Loucy (cell line): ENCODE measurements around the gene TOX2.
A peak's percentile ranks its signal among the peaks of the same experiment; 100 is the strongest.

Experiments used
- H2AFZ ChIP-seq: fragments of 200-600 bp; sonication (generic); 2 replicates; pipeline ENCODE4 v1.6.0; 2016; ENCODE audit warnings: antibody characterized with exemption, mild to moderate bottlenecking, low read length, moderate library complexity
- H3F3A ChIP-seq: fragments of 200-600 bp; 2 replicates; pipeline ENCODE4 v1.6.0; 2016; ENCODE audit warnings: antibody characterized with exemption, low read depth, mild to moderate bottlenecking
- H3K27me3 ChIP-seq: fragments of 200-600 bp; sonication (generic); 2 replicates; pipeline ENCODE4 v1.6.1; 2014; ENCODE audit warnings: low read length, mild to moderate bottlenecking; ENCODE audit not compliant: insufficient read depth, poor library complexity, severe bottlenecking
- H3K36me3 ChIP-seq: fragments of 200-600 bp; sonication (generic); 2 replicates; pipeline ENCODE4 v1.6.1; 2016; ENCODE audit warnings: low read length; ENCODE audit not compliant: insufficient read depth
- H3K4me1 ChIP-seq: fragments of 200-600 bp; sonication (generic); 2 replicates; pipeline ENCODE4 v1.5.1; 2014; ENCODE audit warnings: low read length, mild to moderate bottlenecking; ENCODE audit not compliant: insufficient read depth, poor library complexity, severe bottlenecking
- H3K4me2 ChIP-seq: fragments of 200-600 bp; sonication (generic); 2 replicates; pipeline ENCODE4 v1.6.0; 2014; ENCODE audit warnings: antibody characterized with exemption, low read length, low read depth, mild to moderate bottlenecking; ENCODE audit not compliant: poor library complexity, severe bottlenecking
- H3K4me3 ChIP-seq: fragments of 200-600 bp; sonication (generic); 2 replicates; pipeline ENCODE4 v1.5.1; 2014; ENCODE audit warnings: low read length, mild to moderate bottlenecking, mixed read lengths; ENCODE audit not compliant: poor library complexity, severe bottlenecking
- H3K79me2 ChIP-seq: fragments of 200-600 bp; sonication (generic); 2 replicates; pipeline ENCODE4 v1.6.1; 2014; ENCODE audit warnings: low read length; ENCODE audit not compliant: insufficient read depth
- H3K9ac ChIP-seq: fragments of 200-600 bp; sonication (generic); 2 replicates; pipeline ENCODE4 v1.6.0; 2014; ENCODE audit warnings: mild to moderate bottlenecking, low read depth, low read length, moderate library complexity; ENCODE audit not compliant: poor library complexity, severe bottlenecking
- H3K9me2 ChIP-seq: fragments of 200-600 bp; sonication (generic); replicated peaks from 2 replicates; pipeline ENCODE4 v1.6.1; 2016; ENCODE audit warnings: low read depth, low read length, mixed read lengths
- H3K9me3 ChIP-seq: fragments of 200-600 bp; sonication (generic); 2 replicates; pipeline ENCODE4 v1.6.1; 2014; ENCODE audit warnings: mild to moderate bottlenecking, antibody characterized with exemption, low read length, low read depth; ENCODE audit not compliant: insufficient read depth
- H4K20me1 ChIP-seq: fragments of 200-600 bp; sonication (generic); 2 replicates; pipeline ENCODE4 v1.6.0; 2014; ENCODE audit warnings: antibody characterized with exemption, low read length, mild to moderate bottlenecking; ENCODE audit not compliant: insufficient read depth, poor library complexity, severe bottlenecking
- EZH2phosphoT487 ChIP-seq: fragments of 200-600 bp; IDR thresholded peaks from 2 replicates; pipeline ENCODE4 v1.6.1; 2018; ENCODE audit warnings: antibody characterized with exemption, mild to moderate bottlenecking, moderate library complexity, borderline replicate concordance
- TF ChIP-seq, protein P1 (sequence below): fragments of 200-600 bp; sonication (generic); conservative IDR thresholded peaks from 2 replicates; pipeline ENCODE4 v1.5.1; 2014; ENCODE audit warnings: mild to moderate bottlenecking, antibody characterized with exemption, low read length

The TOX2 gene

DNA sequence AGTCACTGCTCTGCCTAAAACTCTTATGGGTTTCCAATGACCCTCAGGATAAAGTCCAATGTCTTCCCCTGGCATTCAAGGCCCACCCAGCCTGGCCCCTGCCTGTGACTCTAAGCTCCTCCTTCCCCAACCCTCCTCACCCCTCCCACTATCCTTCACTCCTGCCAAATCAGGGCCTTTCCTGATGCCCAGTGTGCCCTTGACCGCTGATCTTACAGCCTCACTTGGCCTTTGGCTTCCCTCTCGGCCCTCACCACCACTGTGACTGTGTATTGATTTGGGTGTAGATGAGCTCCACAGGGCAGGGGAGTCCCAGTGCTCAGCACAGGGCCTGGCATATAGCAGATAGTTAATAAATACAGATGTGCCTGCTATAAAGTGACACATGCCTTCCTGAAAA, 115.7 kb downstream of the TOX2 start:
- H3K9me3 ChIP-seq, result no peaks in the 10 kb centered on the region; the same call in 1 of the 2 replicates
- H3K4me3 ChIP-seq, result no peak overlapping the region
- H2AFZ ChIP-seq, result no peak overlapping the region
- H3K36me3 ChIP-seq, result no peaks in the 10 kb centered on the region
- no peak overlapping the region for H3K9ac ChIP-seq
- no peaks in the 10 kb centered on the region for H3K79me2 ChIP-seq
- no peaks in the 10 kb centered on the region for H3K9me2 ChIP-seq
- TF ChIP-seq, protein P1, sequence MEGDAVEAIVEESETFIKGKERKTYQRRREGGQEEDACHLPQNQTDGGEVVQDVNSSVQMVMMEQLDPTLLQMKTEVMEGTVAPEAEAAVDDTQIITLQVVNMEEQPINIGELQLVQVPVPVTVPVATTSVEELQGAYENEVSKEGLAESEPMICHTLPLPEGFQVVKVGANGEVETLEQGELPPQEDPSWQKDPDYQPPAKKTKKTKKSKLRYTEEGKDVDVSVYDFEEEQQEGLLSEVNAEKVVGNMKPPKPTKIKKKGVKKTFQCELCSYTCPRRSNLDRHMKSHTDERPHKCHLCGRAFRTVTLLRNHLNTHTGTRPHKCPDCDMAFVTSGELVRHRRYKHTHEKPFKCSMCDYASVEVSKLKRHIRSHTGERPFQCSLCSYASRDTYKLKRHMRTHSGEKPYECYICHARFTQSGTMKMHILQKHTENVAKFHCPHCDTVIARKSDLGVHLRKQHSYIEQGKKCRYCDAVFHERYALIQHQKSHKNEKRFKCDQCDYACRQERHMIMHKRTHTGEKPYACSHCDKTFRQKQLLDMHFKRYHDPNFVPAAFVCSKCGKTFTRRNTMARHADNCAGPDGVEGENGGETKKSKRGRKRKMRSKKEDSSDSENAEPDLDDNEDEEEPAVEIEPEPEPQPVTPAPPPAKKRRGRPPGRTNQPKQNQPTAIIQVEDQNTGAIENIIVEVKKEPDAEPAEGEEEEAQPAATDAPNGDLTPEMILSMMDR, result no peak
- no peak for TF ChIP-seq EZH2phosphoT487
- H3F3A ChIP-seq, result peaks cover 14% of the 10 kb centered on the region
- H3K4me1 ChIP-seq, result peaks cover 74% of the 10 kb centered on the region
- H4K20me1 ChIP-seq, result no peaks in the 10 kb centered on the region
- H3K4me2 ChIP-seq, result no peak overlapping the region
- no peaks in the 10 kb centered on the region for H3K27me3 ChIP-seq

DNA sequence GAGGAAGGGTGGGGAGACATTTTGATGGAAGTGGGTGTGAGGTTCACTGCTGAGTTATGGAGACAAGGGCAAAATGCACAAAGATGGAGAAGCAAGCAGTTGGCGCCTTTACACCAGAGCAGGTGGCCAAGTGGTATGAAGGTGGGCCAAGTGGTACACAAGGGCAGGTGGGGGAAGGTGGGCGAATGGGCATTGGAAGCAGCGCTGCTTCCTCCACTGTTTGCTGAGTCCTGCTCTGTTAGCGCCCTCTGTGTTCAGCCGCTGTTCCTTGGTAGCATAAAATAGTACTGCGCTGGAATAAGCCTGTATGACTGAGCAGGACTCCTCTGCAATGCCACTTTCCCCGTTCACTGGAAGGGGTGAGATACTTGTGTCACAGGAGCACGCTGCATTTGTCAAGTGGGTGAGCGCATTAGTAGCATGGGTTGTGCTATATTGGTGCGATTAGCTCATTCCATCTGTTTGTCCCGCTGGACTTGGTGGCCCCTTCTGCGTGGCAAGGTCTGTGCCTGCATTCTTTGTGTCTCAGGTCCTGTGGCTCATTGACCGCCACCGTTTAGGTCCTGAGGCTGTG, 116.4 kb downstream of the TOX2 start:
- TF ChIP-seq EZH2phosphoT487, result no peak
- TF ChIP-seq, protein P1, result no peak
- Histone ChIP-seq H3F3A (peaks cover 14% of the 10 kb centered on the region), H3K9me3 (no peaks in the 10 kb centered on the region; the same call in 1 of the 2 replicates), H4K20me1 (no peaks in the 10 kb centered on the region), H3K4me2 (no peak overlapping the region), H3K27me3 (no peaks in the 10 kb centered on the region), H3K9ac (no peak overlapping the region), H2AFZ (no peak overlapping the region), H3K9me2 (no peaks in the 10 kb centered on the region), H3K36me3 (no peaks in the 10 kb centered on the region), H3K79me2 (no peaks in the 10 kb centered on the region), H3K4me3 (no peak overlapping the region), H3K4me1 (peaks cover 81% of the 10 kb centered on the region)

DNA sequence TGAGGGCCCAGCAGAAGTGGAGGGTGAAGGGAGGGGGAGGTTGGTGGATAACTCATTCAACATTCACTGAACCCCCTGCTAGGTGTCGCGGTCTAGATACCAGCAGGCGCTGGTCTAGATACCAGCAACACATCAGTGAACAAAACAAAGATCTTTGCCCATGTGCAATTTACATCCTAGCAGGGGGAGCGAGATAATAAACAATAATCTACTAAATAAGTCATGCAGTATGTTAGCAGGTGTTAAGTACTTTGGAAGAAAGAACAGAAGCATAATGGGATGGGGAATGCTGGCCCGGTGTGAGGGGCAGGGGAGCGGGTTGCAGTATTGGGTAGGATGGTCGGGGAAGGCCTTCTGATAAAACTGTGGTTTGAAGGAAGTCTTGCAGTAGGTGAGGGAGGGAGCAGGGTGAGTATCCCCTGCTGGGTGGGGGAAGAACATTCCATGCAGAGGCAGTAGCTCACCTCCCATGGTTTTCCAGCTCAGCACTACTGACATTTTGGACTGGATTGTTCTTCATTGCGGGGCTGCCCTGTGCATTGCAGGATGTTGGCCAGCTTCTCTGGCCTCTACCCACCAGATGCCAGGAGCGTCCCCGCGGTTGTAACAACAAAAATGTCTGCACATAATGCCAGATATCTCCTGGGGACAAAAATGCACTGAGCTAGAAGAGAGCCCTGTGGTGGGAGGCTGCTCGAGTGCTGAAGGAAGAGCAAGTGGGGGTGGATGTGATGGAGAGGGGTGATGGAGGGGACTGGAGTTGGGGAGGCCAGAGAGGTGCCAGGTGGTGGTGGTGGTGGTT, 117.3 kb downstream of the TOX2 start:
- H3K4me2 ChIP-seq, result peak overlapping the region; percentile 53
- H3K9me3 ChIP-seq, result no peaks in the 10 kb centered on the region; the same call in 1 of the 2 replicates
- no peak overlapping the region for H2AFZ ChIP-seq
- peaks cover 14% of the 10 kb centered on the region for H3F3A ChIP-seq
- H3K79me2 ChIP-seq, result no peaks in the 10 kb centered on the region
- H3K9me2 ChIP-seq, result no peaks in the 10 kb centered on the region
- H3K4me1 ChIP-seq, result peaks cover 86% of the 10 kb centered on the region
- H3K36me3 ChIP-seq, result no peaks in the 10 kb centered on the region
- TF ChIP-seq EZH2phosphoT487, result no peak
- TF ChIP-seq, protein P1, result no peak
- H3K4me3 ChIP-seq, result no peak overlapping the region
- H3K27me3 ChIP-seq, result no peaks in the 10 kb centered on the region
- peak overlapping the region; percentile 64 for H3K9ac ChIP-seq
- H4K20me1 ChIP-seq, result no peaks in the 10 kb centered on the region
